HepG2 (cell line): Measurements from ENCODE around the gene CMIP. TPM values are rescaled to one million over a fixed set of nuclear protein-coding genes. Genes with fewer than 3 reads are reported as not detected.

Source experiments
- ATRX ChIP-seq: sonication (generic); formaldehyde crosslinking; IDR thresholded peaks from 2 replicates; pipeline ENCODE4 v1.4.0; 2020; ENCODE audit warnings: missing genetic modification reagents, borderline replicate concordance
- CBX5 ChIP-seq: sonication (generic); formaldehyde crosslinking; IDR thresholded peaks from 2 replicates; pipeline ENCODE4 v1.4.0; 2020; ENCODE audit warnings: missing genetic modification reagents, borderline replicate concordance
- DPF2 ChIP-seq: sonication (generic); formaldehyde crosslinking; IDR thresholded peaks from 2 replicates; pipeline ENCODE4 v1.4.0; 2020; ENCODE audit warnings: mild to moderate bottlenecking, low read depth, missing genetic modification reagents, borderline replicate concordance
- DR1 ChIP-seq: sonication (generic); formaldehyde crosslinking; IDR thresholded peaks from 2 replicates; pipeline ENCODE4 v1.8.0; 2021; ENCODE audit warnings: mild to moderate bottlenecking, missing genetic modification reagents, inconsistent platforms
- ELK4 ChIP-seq: sonication (generic); formaldehyde crosslinking; IDR thresholded peaks from 2 replicates; pipeline ENCODE4 v1.9.0; 2021; ENCODE audit warnings: missing genetic modification reagents, borderline replicate concordance
- ETV6 ChIP-seq: sonication (generic); formaldehyde crosslinking; conservative IDR thresholded peaks from 2 replicates; pipeline ENCODE4 v1.4.0; 2020; ENCODE audit warnings: missing genetic modification reagents
- HHEX ChIP-seq: IDR thresholded peaks from 2 replicates; pipeline ENCODE4 v1.6.1; 2016; ENCODE audit warnings: control low read depth
- HOXA7 ChIP-seq: sonication (generic); formaldehyde crosslinking; IDR thresholded peaks from 2 replicates; pipeline ENCODE4 v1.8.1; 2022; ENCODE audit warnings: mild to moderate bottlenecking, missing genetic modification reagents, moderate library complexity
- JUND ChIP-seq: sonication (generic); formaldehyde crosslinking; IDR thresholded peaks from 2 replicates; pipeline ENCODE4 v1.8.0; 2022; ENCODE audit warnings: mild to moderate bottlenecking, missing genetic modification reagents
- MBD4 ChIP-seq: IDR thresholded peaks from 2 replicates; pipeline ENCODE4 v1.6.1; 2012; ENCODE audit warnings: low read length, inconsistent platforms, borderline replicate concordance
- MBNL3 ChIP-seq: fragments of 250-450 bp; sonication (Bioruptor Pico); conservative IDR thresholded peaks from 2 replicates; pipeline ENCODE4 v1.8.0; 2022; ENCODE audit warnings: mild to moderate bottlenecking, inconsistent platforms
- NBN ChIP-seq: fragments of 450-650 bp; conservative IDR thresholded peaks from 2 replicates; pipeline ENCODE4 v1.6.1; 2017
- PHF20 ChIP-seq: sonication (generic); formaldehyde crosslinking; IDR thresholded peaks from 2 replicates; pipeline ENCODE4 v1.5.0; 2020; ENCODE audit warnings: mild to moderate bottlenecking, missing genetic modification reagents
- REPIN1 ChIP-seq: sonication (generic); formaldehyde crosslinking; IDR thresholded peaks from 2 replicates; pipeline ENCODE4 v1.8.0; 2022; ENCODE audit warnings: missing genetic modification reagents, low read depth, mild to moderate bottlenecking, borderline replicate concordance
- XBP1 ChIP-seq: sonication (generic); formaldehyde crosslinking; IDR thresholded peaks from 2 replicates; pipeline ENCODE4 v1.5.0; 2020; ENCODE audit warnings: missing genetic modification reagents
- XRCC5 ChIP-seq: fragments of 200-400 bp; formaldehyde crosslinking; optimal IDR thresholded peaks from 2 replicates; pipeline ENCODE3; 2017; ENCODE audit warnings: mild to moderate bottlenecking, low read length
- ZNF317 ChIP-seq: sonication (generic); formaldehyde crosslinking; IDR thresholded peaks from 2 replicates; pipeline ENCODE4 v1.5.0; 2020; ENCODE audit warnings: mild to moderate bottlenecking, missing genetic modification reagents
- ZNF431 ChIP-seq: sonication (generic); formaldehyde crosslinking; IDR thresholded peaks from 2 replicates; pipeline ENCODE4 v1.9.0; 2022; ENCODE audit warnings: missing genetic modification reagents, low read depth, mild to moderate bottlenecking, borderline replicate concordance
- ZNF543 ChIP-seq: sonication (generic); formaldehyde crosslinking; IDR thresholded peaks from 2 replicates; pipeline ENCODE4 v1.4.0; 2020; ENCODE audit warnings: mild to moderate bottlenecking, missing genetic modification reagents
- ZNF614 ChIP-seq: IDR thresholded peaks from 2 replicates; pipeline ENCODE4 v1.6.1; 2018; ENCODE audit warnings: missing biosample characterization, missing genetic modification reagents, inconsistent platforms, borderline replicate concordance
- ZNF672 ChIP-seq: sonication (generic); formaldehyde crosslinking; IDR thresholded peaks from 2 replicates; pipeline ENCODE4 v1.8.1; 2022; ENCODE audit warnings: missing genetic modification reagents
- ZNF879 ChIP-seq: sonication (generic); formaldehyde crosslinking; IDR thresholded peaks from 2 replicates; pipeline ENCODE4 v1.8.1; 2023; ENCODE audit warnings: missing genetic modification reagents
- ZSCAN30 ChIP-seq: sonication (generic); formaldehyde crosslinking; IDR thresholded peaks from 2 replicates; pipeline ENCODE4 v1.5.0; 2020; ENCODE audit warnings: mild to moderate bottlenecking, missing genetic modification reagents
- polyA plus RNA-seq, 8 experiments: library from polyadenylated mRNA; depleted of rRNA in 3 of 8; stranded (reverse) in 7 of 8; unstranded in 1 of 8; fragments of >200 nt; fragmentation: Illumina TruSeq in 4 of 8; extraction: Trizol in 4 of 8; gene quantifications; 2 replicates each; pipeline versions ENCODE4 v1.2.1 to v1.2.3, GENCODE V29; 2011 to 2016; ENCODE audit warnings: low read depth in 4 of 8, missing spikeins in 1 of 8, mixed read lengths in 1 of 8; ENCODE audit not compliant: insufficient read depth in 1 of 8
- total RNA-seq, 5 experiments: library from RNA; depleted of rRNA; stranded (reverse); fragments of >200 nt; fragmentation: Illumina TruSeq; extraction: Trizol; gene quantifications; 2 replicates each; pipeline ENCODE4 v1.2.3, GENCODE V29; 2016; ENCODE audit warnings: low read depth in 1 of 5
- TF ChIP-seq, protein P1 (sequence below): sonication (generic); formaldehyde crosslinking; IDR thresholded peaks from 2 replicates; pipeline ENCODE4 v1.4.0; 2020; ENCODE audit warnings: missing genetic modification reagents
- TF ChIP-seq, protein P2 (sequence below): sonication (generic); formaldehyde crosslinking; IDR thresholded peaks from 2 replicates; pipeline ENCODE4 v1.4.0; 2020; ENCODE audit warnings: mild to moderate bottlenecking, missing genetic modification reagents
- TF ChIP-seq, protein P3 (sequence below): sonication (generic); formaldehyde crosslinking; IDR thresholded peaks from 2 replicates; pipeline ENCODE4 v1.5.0; 2020; ENCODE audit warnings: missing genetic modification reagents

Gene CMIP
- total and polyA plus RNA-seq, 2 of the 13 experiments (the other 11 are each of a cell fraction or from before 2014, with no cell fraction given), result 10.9 to 18.1 TPM

GRCh38 chr16:81745704-81746558 lies 301.3 kb downstream of the CMIP start (continued):
- TF ChIP-seq ATRX (CRISPR knock-in tag) (no peak), MBD4 (no peak), HOXA7 (no peak), JUND (CRISPR knock-in tag) (no peak), DR1 (CRISPR knock-in tag) (no peak), ETV6 (CRISPR knock-in tag) (no peak; the same call in 1 of the 2 replicates), CBX5 (CRISPR knock-in tag) (peak; percentile 98; the same call in 1 of the 2 replicates), PHF20 (CRISPR knock-in tag) (peak; percentile 81), DPF2 (CRISPR knock-in tag) (no peak), ZNF543 (CRISPR knock-in tag) (no peak), ELK4 (CRISPR knock-in tag) (no peak), ZNF879 (CRISPR knock-in tag) (no peak), REPIN1 (CRISPR knock-in tag) (no peak), ZNF614 (CRISPR knock-in tag) (no peak), XRCC5 (no peak), NBN (no peak), XBP1 (no peak), HHEX (CRISPR knock-in tag) (no peak), ZNF672 (no peak), MBNL3 (no peak), ZNF431 (CRISPR knock-in tag) (peak; percentile 75; the same call in 1 of the 2 replicates), ZSCAN30 (CRISPR knock-in tag) (no peak), ZNF317 (CRISPR knock-in tag) (no peak)
- TF ChIP-seq, protein P1, sequence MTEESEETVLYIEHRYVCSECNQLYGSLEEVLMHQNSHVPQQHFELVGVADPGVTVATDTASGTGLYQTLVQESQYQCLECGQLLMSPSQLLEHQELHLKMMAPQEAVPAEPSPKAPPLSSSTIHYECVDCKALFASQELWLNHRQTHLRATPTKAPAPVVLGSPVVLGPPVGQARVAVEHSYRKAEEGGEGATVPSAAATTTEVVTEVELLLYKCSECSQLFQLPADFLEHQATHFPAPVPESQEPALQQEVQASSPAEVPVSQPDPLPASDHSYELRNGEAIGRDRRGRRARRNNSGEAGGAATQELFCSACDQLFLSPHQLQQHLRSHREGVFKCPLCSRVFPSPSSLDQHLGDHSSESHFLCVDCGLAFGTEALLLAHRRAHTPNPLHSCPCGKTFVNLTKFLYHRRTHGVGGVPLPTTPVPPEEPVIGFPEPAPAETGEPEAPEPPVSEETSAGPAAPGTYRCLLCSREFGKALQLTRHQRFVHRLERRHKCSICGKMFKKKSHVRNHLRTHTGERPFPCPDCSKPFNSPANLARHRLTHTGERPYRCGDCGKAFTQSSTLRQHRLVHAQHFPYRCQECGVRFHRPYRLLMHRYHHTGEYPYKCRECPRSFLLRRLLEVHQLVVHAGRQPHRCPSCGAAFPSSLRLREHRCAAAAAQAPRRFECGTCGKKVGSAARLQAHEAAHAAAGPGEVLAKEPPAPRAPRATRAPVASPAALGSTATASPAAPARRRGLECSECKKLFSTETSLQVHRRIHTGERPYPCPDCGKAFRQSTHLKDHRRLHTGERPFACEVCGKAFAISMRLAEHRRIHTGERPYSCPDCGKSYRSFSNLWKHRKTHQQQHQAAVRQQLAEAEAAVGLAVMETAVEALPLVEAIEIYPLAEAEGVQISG (CRISPR knock-in tag), result peak; percentile 94
- TF ChIP-seq, protein P2, sequence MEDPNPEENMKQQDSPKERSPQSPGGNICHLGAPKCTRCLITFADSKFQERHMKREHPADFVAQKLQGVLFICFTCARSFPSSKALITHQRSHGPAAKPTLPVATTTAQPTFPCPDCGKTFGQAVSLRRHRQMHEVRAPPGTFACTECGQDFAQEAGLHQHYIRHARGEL, result no peak
- TF ChIP-seq, protein P3, sequence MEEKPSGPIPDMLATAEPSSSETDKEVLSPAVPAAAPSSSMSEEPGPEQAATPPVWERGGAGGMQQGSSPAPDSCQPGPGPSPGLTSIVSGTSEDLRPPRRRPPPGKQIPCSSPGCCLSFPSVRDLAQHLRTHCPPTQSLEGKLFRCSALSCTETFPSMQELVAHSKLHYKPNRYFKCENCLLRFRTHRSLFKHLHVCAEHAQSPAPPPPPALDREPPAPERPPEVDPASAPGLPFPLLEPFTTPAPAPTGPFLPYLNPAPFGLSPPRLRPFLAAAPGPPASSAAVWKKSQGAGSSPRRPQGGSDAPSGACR (CRISPR knock-in tag), result no peak
